Neural cell (in vitro differentiated cells): ENCODE measurements around the gene DSCAML1. TPM values are rescaled to one million over a fixed set of nuclear protein-coding genes. Genes with fewer than 3 reads are reported as not detected.

Experiments
- H2AFZ ChIP-seq: fragments of 200-600, 300-800 bp; sonication (generic), shearing (Covaris generic); 2 replicates; pipeline ENCODE4 v1.6.0; 2014; ENCODE audit warnings: low read depth, mild to moderate bottlenecking, antibody characterized with exemption, low read length, moderate library complexity
- H3F3A ChIP-seq: fragments of 200-600 bp; shearing (Covaris generic); 2 replicates; pipeline ENCODE4 v1.6.1; 2016; ENCODE audit warnings: mild to moderate bottlenecking, moderate library complexity, mixed read lengths, antibody characterized with exemption, low read length; ENCODE audit not compliant: insufficient read depth, poor library complexity, severe bottlenecking
- H3K27ac ChIP-seq: fragments of 200-600, 300-800 bp; sonication (generic), shearing (Covaris generic); 2 replicates; pipeline ENCODE4 v1.5.1; 2014; ENCODE audit warnings: mild to moderate bottlenecking, low read length, moderate library complexity
- H3K27me3 ChIP-seq: fragments of 300-800, 200-600 bp; sonication (generic), shearing (Covaris generic); 2 replicates; pipeline ENCODE4 v1.6.0; 2014; ENCODE audit warnings: mild to moderate bottlenecking, low read depth, low read length, moderate library complexity; ENCODE audit not compliant: insufficient read depth
- H3K36me3 ChIP-seq: fragments of 300-800, 200-600 bp; sonication (generic), shearing (Covaris generic); 2 replicates; pipeline ENCODE4 v1.5.1; 2014; ENCODE audit warnings: mild to moderate bottlenecking, antibody characterized with exemption, low read length, moderate library complexity; ENCODE audit not compliant: insufficient read depth
- H3K4me2 ChIP-seq: fragments of 300-800, 200-600 bp; sonication (generic), shearing (Covaris generic); 2 replicates; pipeline ENCODE4 v1.6.0; 2014; ENCODE audit warnings: mild to moderate bottlenecking, low read length
- H3K4me3 ChIP-seq: fragments of 300-800, 200-600 bp; sonication (generic), shearing (Covaris generic); 2 replicates; pipeline ENCODE4 v1.5.1; 2014; ENCODE audit warnings: mild to moderate bottlenecking, low read length, moderate library complexity
- H3K79me2 ChIP-seq: fragments of 200-600 bp; shearing (Covaris generic); replicated peaks from 2 replicates; pipeline ENCODE4 v1.6.0; 2014; ENCODE audit warnings: mild to moderate bottlenecking, low read length, moderate library complexity; ENCODE audit not compliant: insufficient read depth
- H3K9ac ChIP-seq: fragments of 300-800, 200-600 bp; sonication (generic), shearing (Covaris generic); 2 replicates; pipeline ENCODE4 v1.6.1; 2016; ENCODE audit warnings: mild to moderate bottlenecking, low read length, mixed read lengths
- H3K9me2 ChIP-seq: fragments of 200-600 bp; shearing (Covaris generic); 2 replicates; pipeline ENCODE4 v1.6.1; 2016; ENCODE audit warnings: mild to moderate bottlenecking, low read length, mixed read lengths; ENCODE audit not compliant: insufficient read depth
- H3K9me3 ChIP-seq: fragments of 200-600, 300-800 bp; sonication (generic), shearing (Covaris generic); 2 replicates; pipeline ENCODE4 v1.6.1; 2016; ENCODE audit warnings: mild to moderate bottlenecking, mixed run types, low read length, moderate library complexity, mixed read lengths
- H4K20me1 ChIP-seq: fragments of 200-600 bp; shearing (Covaris generic); 2 replicates; pipeline ENCODE4 v1.6.1; 2016; ENCODE audit warnings: mild to moderate bottlenecking, mixed run types; ENCODE audit not compliant: insufficient read depth
- EP300 ChIP-seq: fragments of 450-650 bp; conservative IDR thresholded peaks from 2 replicates; pipeline ENCODE4 v1.6.1; 2014; ENCODE audit warnings: antibody characterized with exemption, mild to moderate bottlenecking, moderate library complexity; ENCODE audit not compliant: poor library complexity, severe bottlenecking
- EZH2 ChIP-seq: fragments of 200-600, 300-800 bp; shearing (Covaris generic), sonication (generic); IDR thresholded peaks from 2 replicates; pipeline ENCODE4 v1.6.1; 2014; ENCODE audit warnings: antibody characterized with exemption, low read length, borderline replicate concordance, mild to moderate bottlenecking; ENCODE audit not compliant: insufficient read depth, poor library complexity, severe bottlenecking
- MXI1 ChIP-seq: fragments of 450-650 bp; conservative IDR thresholded peaks from 2 replicates; pipeline ENCODE4 v1.6.1; 2014; ENCODE audit warnings: antibody characterized with exemption, mild to moderate bottlenecking; ENCODE audit not compliant: poor library complexity, severe bottlenecking
- POLR2AphosphoS5 ChIP-seq: IDR thresholded peaks from 2 replicates; pipeline ENCODE4 v1.6.1; 2012
- RAD21 ChIP-seq: fragments of 450-650 bp; conservative IDR thresholded peaks from 2 replicates; pipeline ENCODE4 v1.6.1; 2014; ENCODE audit warnings: antibody characterized with exemption, mild to moderate bottlenecking, moderate library complexity
- REST ChIP-seq: IDR thresholded peaks from 2 replicates; pipeline ENCODE4 v1.6.1; 2012; ENCODE audit warnings: borderline replicate concordance
- SMC3 ChIP-seq: fragments of 450-650 bp; conservative IDR thresholded peaks from 2 replicates; pipeline ENCODE4 v1.6.1; 2014; ENCODE audit warnings: antibody characterized with exemption, mild to moderate bottlenecking, moderate library complexity; ENCODE audit not compliant: poor library complexity
- TAF1 ChIP-seq: IDR thresholded peaks from 2 replicates; pipeline ENCODE4 v1.6.1; 2012; ENCODE audit warnings: low read depth
- polyA plus RNA-seq: library from polyadenylated mRNA; depleted of rRNA; stranded (reverse); fragments of >200 nt; gene quantifications from 2 replicates; pipeline ENCODE4 v1.2.3, GENCODE V29; 2014
- TF ChIP-seq, protein P1 (sequence below): fragments of 450-650 bp; IDR thresholded peaks from 2 replicates; pipeline ENCODE4 v1.5.1; 2014; ENCODE audit warnings: antibody characterized with exemption, mild to moderate bottlenecking, moderate library complexity; ENCODE audit not compliant: poor library complexity, severe bottlenecking

Gene DSCAML1
- polyA plus RNA-seq, 1 donor from 2014 or later: 1.3 TPM

- Histone ChIP-seq H4K20me1 (no peaks in the 10 kb centered on the region), H3K4me3 (no peak overlapping the region), H3K27me3 (no peaks in the 10 kb centered on the region), H3K27ac (no peak overlapping the region), H3K36me3 (no peaks in the 10 kb centered on the region), H3F3A (no peaks in the 10 kb centered on the region), H2AFZ (no peak overlapping the region), H3K9me2 (no peaks in the 10 kb centered on the region), H3K9ac (no peak overlapping the region), H3K9me3 (no peaks in the 10 kb centered on the region), H3K4me2 (no peak overlapping the region), H3K79me2 (no peaks in the 10 kb centered on the region)
- TF ChIP-seq POLR2AphosphoS5: no peak
Measured at GRCh38 chr11:117748771-117749540, 48.1 kb downstream of the DSCAML1 start.

DNA sequence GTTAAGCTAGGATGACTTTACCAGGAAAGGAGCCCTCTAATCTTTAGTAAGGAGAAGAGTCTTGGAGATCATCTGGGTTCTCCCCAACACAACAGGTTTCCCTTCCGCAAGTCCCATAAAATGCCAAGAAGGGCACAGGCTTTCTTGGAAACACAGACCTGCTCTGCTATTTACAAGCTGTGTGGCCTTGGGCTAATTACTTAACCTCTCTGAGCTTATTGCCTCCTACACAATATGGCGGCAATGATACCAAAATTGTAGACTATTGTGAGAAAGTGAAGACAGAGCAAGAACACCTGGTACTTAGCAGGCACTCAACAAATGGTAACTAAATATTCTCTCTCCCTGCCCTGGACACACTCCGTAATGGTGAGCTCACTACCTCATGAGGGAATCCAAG lies 49.1 kb downstream of the DSCAML1 start:
- no peaks in the 10 kb centered on the region for H3F3A ChIP-seq
- H3K9ac ChIP-seq: no peak overlapping the region
- no peak overlapping the region for H3K4me2 ChIP-seq
- H2AFZ ChIP-seq: no peak overlapping the region
- H3K27ac ChIP-seq: no peak overlapping the region
- no peak for TF ChIP-seq MXI1
- no peak for TF ChIP-seq TAF1
- TF ChIP-seq, protein P1, sequence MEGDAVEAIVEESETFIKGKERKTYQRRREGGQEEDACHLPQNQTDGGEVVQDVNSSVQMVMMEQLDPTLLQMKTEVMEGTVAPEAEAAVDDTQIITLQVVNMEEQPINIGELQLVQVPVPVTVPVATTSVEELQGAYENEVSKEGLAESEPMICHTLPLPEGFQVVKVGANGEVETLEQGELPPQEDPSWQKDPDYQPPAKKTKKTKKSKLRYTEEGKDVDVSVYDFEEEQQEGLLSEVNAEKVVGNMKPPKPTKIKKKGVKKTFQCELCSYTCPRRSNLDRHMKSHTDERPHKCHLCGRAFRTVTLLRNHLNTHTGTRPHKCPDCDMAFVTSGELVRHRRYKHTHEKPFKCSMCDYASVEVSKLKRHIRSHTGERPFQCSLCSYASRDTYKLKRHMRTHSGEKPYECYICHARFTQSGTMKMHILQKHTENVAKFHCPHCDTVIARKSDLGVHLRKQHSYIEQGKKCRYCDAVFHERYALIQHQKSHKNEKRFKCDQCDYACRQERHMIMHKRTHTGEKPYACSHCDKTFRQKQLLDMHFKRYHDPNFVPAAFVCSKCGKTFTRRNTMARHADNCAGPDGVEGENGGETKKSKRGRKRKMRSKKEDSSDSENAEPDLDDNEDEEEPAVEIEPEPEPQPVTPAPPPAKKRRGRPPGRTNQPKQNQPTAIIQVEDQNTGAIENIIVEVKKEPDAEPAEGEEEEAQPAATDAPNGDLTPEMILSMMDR: no peak
- TF ChIP-seq SMC3: no peak
- TF ChIP-seq POLR2AphosphoS5: no peak
- TF ChIP-seq RAD21: no peak
- TF ChIP-seq EZH2: no peak
- no peak for TF ChIP-seq REST
- TF ChIP-seq EP300: no peak
- H3K4me3 ChIP-seq: no peak overlapping the region
- no peaks in the 10 kb centered on the region for H3K9me2 ChIP-seq
- no peaks in the 10 kb centered on the region for H3K27me3 ChIP-seq
- no peaks in the 10 kb centered on the region for H4K20me1 ChIP-seq
- no peaks in the 10 kb centered on the region for H3K36me3 ChIP-seq
- H3K79me2 ChIP-seq: no peaks in the 10 kb centered on the region
- H3K9me3 ChIP-seq: no peaks in the 10 kb centered on the region
